HFF-Myc (cell line): ENCODE data around the gene COG7.

Experiments
- DNase-seq: peaks from one replicate; pipeline ENCODE4 v3.0.0-alpha.2; 2011; ENCODE audit warnings: low read depth; ENCODE audit errors: extremely low read depth
- H3K4me3 ChIP-seq: replicated peaks from 2 replicates; pipeline ENCODE4 v1.5.1; 2011; ENCODE audit warnings: low read depth, mild to moderate bottlenecking, control low read depth, low read length
- TF ChIP-seq, protein P1 (sequence below): IDR thresholded peaks from 2 replicates; pipeline ENCODE4 v1.5.1; 2012; ENCODE audit warnings: mild to moderate bottlenecking, low read depth, low read length, control low read depth; ENCODE audit errors: missing control alignments

COG7 gene

DNA sequence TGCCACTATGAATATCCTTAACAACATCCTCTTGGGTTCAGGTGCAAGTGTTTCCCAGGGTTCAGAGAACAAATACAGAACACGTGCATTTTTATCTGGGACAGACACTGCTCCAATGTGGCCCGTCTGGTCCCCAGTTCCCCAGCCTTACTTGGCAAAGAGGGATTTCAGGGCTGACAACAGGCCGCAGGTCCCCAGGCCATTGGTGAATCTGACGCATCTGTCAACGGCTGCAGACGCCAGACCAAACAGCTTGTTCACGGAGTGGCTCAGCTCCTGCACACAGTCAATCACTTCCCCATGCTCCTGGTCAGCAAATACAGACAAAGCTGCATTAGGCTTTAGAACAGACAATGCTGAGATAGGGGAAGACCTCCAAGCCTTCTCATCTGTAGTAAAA, 36.2 kb downstream of the COG7 start:
- H3K4me3 ChIP-seq: no peak overlapping the region
- DNase-seq: no peak
- TF ChIP-seq, protein P1, sequence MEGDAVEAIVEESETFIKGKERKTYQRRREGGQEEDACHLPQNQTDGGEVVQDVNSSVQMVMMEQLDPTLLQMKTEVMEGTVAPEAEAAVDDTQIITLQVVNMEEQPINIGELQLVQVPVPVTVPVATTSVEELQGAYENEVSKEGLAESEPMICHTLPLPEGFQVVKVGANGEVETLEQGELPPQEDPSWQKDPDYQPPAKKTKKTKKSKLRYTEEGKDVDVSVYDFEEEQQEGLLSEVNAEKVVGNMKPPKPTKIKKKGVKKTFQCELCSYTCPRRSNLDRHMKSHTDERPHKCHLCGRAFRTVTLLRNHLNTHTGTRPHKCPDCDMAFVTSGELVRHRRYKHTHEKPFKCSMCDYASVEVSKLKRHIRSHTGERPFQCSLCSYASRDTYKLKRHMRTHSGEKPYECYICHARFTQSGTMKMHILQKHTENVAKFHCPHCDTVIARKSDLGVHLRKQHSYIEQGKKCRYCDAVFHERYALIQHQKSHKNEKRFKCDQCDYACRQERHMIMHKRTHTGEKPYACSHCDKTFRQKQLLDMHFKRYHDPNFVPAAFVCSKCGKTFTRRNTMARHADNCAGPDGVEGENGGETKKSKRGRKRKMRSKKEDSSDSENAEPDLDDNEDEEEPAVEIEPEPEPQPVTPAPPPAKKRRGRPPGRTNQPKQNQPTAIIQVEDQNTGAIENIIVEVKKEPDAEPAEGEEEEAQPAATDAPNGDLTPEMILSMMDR: no peak

DNA sequence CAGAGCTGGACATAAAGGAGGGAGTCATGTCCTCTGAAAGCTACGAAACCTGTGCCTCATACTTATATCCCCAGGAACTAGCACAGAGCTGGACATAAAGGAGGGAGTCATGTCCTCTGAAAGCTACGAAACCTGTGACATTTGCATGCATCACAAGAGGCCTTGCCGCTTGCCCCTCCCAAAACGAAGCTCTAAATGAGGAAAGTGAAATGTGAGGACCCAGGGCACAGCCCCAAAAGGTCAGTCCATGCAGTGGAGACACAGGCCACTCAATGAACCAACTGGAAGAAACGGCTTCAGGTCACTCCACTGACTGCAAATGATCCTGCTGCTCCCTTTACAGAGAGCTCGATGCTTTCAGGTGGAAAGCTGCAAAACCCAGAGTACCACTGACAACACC, 38.3 kb downstream of the COG7 start:
- TF ChIP-seq, protein P1: no peak
- DNase-seq: no peak

DNA sequence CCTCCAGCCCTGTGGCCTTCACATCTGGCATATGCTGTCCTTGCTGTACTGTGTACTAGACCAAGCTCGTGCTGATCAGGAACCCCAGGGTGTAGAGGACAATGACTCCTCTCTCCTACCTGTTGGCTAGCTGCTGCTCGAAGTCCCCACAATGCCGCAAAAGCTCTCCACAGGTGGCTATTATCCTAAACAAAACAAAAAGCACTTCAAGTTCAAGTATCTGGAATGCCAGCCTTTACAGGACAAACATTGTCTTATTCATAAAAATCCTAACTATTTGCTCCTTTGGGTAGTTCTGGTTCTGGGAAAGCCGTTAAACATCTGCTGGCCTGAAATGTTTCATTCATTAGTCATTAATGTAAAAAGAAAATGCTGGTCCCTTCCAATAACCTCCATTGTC, 42.8 kb downstream of the COG7 start:
- H3K4me3 ChIP-seq: no peak overlapping the region
- DNase-seq: no peak
- TF ChIP-seq, protein P1: no peak

More for the DNA sequence above, 38.3 kb downstream of the COG7 start:
- no peak overlapping the region for H3K4me3 ChIP-seq

DNA sequence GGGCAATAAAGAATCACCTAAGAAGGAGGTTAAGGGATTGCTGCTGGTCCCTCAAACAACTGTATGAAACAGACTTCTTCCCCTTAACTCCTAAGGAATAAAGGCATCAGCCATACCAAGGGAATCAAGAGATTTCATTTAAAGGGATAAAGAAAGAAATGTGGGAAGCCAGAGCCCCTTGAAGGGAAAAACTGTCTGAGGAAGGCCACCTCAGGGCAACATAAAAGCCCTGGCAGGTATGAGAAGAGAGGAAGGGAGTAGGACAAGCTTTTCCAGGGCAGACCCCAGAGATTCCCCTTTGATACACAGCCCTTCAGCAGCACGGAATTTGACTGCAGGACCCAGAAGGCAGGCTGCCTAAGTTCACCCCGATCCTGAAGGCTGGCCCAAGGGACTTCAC, 43.5 kb downstream of the COG7 start:
- H3K4me3 ChIP-seq: no peak overlapping the region
- TF ChIP-seq, protein P1: no peak
- DNase-seq: no peak

DNA sequence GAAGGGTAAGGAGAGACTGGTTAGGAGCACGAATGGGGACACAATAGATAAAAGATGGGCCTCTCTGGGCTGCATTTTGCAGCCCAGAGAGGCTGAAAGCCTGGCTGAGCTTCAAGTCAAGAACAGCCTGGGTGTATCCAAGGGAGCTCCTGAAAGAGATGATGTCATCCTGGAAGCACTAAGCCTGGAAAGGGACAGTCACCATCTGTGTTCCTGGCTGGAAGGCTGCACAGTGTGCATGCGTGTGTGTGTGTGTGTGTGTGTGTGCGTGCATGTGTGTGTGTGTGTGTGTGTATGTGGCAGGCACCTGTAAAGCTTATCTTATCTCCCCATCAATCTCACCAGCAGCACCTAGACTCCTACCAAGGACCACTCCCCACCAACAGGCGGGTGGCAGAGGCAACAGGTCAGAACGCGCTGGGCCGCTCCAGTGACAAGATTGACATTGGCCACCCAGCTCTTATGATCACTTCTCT, 44.1 kb downstream of the COG7 start:
- H3K4me3 ChIP-seq: no peak overlapping the region
- TF ChIP-seq, protein P1: no peak
- peak; percentile 58 for DNase-seq

DNA sequence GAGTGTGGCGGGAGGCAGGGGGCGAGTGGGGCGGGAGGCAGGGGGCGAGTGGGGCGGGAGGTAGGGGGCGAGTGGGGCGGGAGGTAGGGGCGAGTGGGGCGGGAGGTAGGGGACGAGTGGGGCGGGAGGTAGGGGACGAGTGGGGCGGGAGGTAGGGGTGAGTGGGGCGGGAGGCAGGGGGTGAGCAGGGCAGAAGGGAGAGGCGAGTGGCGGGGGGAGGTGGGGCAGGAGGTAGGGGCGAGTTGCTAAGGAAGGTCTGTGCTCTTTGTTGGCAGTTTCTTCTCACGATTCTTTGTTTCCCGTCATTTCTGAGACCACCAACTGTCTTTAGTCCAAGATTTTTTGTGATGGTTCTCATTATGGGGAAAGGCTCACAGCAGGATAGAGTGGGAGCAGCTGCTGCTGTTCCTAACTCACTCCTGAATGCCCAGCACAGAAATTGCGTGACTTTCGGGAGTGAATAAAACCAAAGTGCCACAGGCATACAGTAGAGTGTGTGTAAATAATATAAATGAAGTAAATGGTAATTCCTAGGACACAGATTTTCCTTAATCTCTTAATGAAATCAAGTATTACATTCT, 44.7 kb downstream of the COG7 start:
- TF ChIP-seq, protein P1: no peak
- DNase-seq: no peak
- no peak overlapping the region for H3K4me3 ChIP-seq
